IMR-90 (cell line): ENCODE results near the gene DESI2.

Source experiments
- CTCF ChIP-seq: conservative IDR thresholded peaks from 2 replicates; pipeline ENCODE4 v1.5.1; 2012; ENCODE audit warnings: mild to moderate bottlenecking, low read depth, low read length, improper control_type of control experiment
- MXI1 ChIP-seq: IDR thresholded peaks from 2 replicates; pipeline ENCODE4 v1.6.1; 2012; ENCODE audit warnings: low read depth, mild to moderate bottlenecking, low read length, moderate library complexity, borderline replicate concordance
- NFE2L2 ChIP-seq: fragments of 150-350 bp; IDR thresholded peaks from 2 replicates; pipeline ENCODE4 v1.6.1; 2016; ENCODE audit warnings: low read depth, mild to moderate bottlenecking, low read length
- POLR2A ChIP-seq: IDR thresholded peaks from 2 replicates; pipeline ENCODE4 v1.6.1; 2012; ENCODE audit warnings: mild to moderate bottlenecking, low read depth, low read length
- RAD21 ChIP-seq: IDR thresholded peaks from 2 replicates; pipeline ENCODE4 v1.6.1; 2012; ENCODE audit warnings: low read length, improper control_type of control experiment
- RCOR1 ChIP-seq: IDR thresholded peaks from 2 replicates; pipeline ENCODE4 v1.6.1; 2012; ENCODE audit warnings: mild to moderate bottlenecking, low read length, improper control_type of control experiment; ENCODE audit not compliant: insufficient replicate concordance
- RFX5 ChIP-seq: IDR thresholded peaks from 2 replicates; pipeline ENCODE4 v1.8.0; 2012; ENCODE audit warnings: low read depth, mild to moderate bottlenecking, low read length, moderate library complexity
- SMC3 ChIP-seq: fragments of 150-350 bp; IDR thresholded peaks from 2 replicates; pipeline ENCODE4 v1.6.1; 2016; ENCODE audit warnings: low read depth, mild to moderate bottlenecking, antibody characterized with exemption, low read length, moderate library complexity
- USF2 ChIP-seq: fragments of 150-350 bp; IDR thresholded peaks from 2 replicates; pipeline ENCODE4 v1.6.1; 2017; ENCODE audit warnings: mild to moderate bottlenecking, antibody characterized with exemption, low read length, low read depth

- TF ChIP-seq POLR2A (no peak), RCOR1 (no peak), CTCF (no peak), RAD21 (no peak), MXI1 (no peak), RFX5 (no peak), NFE2L2 (no peak), SMC3 (no peak), USF2 (no peak)
These were observed 6.8 kb downstream of the DESI2 start for GRCh38 chr1:244659694-244660093.
